Panc1 (cell line): ENCODE results near the gene SWAP70. TPM values are rescaled to one million over a fixed set of nuclear protein-coding genes. Genes with fewer than 3 reads are reported as not detected.

ENCODE experiments used
- ATAC-seq: fragments of 200-7000 bp; cut with Tn5 transposase; 2 replicates; pipeline ENCODE4 v1.9.1; 2020; ENCODE audit warnings: mild to moderate bottlenecking, moderate library complexity
- BruUV-seq: library from RNA; stranded (reverse); fragments of 400-500 nt; replicated peaks from 2 replicates; lab custom pipeline; 2021; lab: Mats Ljungman, UMichigan
- CTCF ChIA-PET: fragments of 300-600 bp; sonication (Branson Sonifier 250); formaldehyde crosslinking; loops from one replicate; lab custom pipeline; 2022; ENCODE audit warnings: antibody characterized with exemption; lab: Charles Lee
- POLR2A ChIA-PET: fragments of 300-600 bp; sonication (Branson Sonifier 250); formaldehyde crosslinking; loops from one replicate; lab custom pipeline; 2022; ENCODE audit warnings: antibody characterized with exemption; lab: Charles Lee
- DNase-seq: peaks from one replicate; pipeline ENCODE4 v3.0.0-alpha.2; 2010; ENCODE audit warnings: low read depth, low spot score
- H3K27ac ChIP-seq: 2 replicates; pipeline ENCODE4 v1.5.1; 2011; ENCODE audit warnings: mild to moderate bottlenecking, low read length, inconsistent platforms
- H3K27me3 ChIP-seq: fragments of 200-500 bp; sonication (Bioruptor generic); 2 replicates; pipeline ENCODE4 v1.6.0; 2014; ENCODE audit warnings: low read length, inconsistent platforms; ENCODE audit not compliant: control insufficient read depth, insufficient read depth
- H3K36me3 ChIP-seq: fragments of 200-500 bp; sonication (Bioruptor generic); 2 replicates; pipeline ENCODE4 v1.5.1; 2014; ENCODE audit warnings: inconsistent platforms, mild to moderate bottlenecking, low read length, moderate library complexity; ENCODE audit not compliant: control insufficient read depth, insufficient read depth
- H3K4me1 ChIP-seq: 2 replicates; pipeline ENCODE4 v1.5.1; 2011; ENCODE audit warnings: inconsistent platforms, mild to moderate bottlenecking, low read length, moderate library complexity; ENCODE audit not compliant: control insufficient read depth, insufficient read depth
- H3K4me3 ChIP-seq, 2 experiments: 2 replicates each; pipeline ENCODE4 v1.5.1; 2011 to 2012; ENCODE audit warnings: low read depth in 2 of 2, low read length in 2 of 2, mild to moderate bottlenecking in 2 of 2, inconsistent platforms in 1 of 2, moderate library complexity in 1 of 2
- H3K9me3 ChIP-seq: fragments of 200-500 bp; sonication (Bioruptor generic); 2 replicates; pipeline ENCODE4 v1.5.1; 2014; ENCODE audit warnings: low read depth, mild to moderate bottlenecking, inconsistent platforms, low read length, moderate library complexity; ENCODE audit not compliant: control insufficient read depth, insufficient read depth
- POLR2AphosphoS5 ChIP-seq: IDR thresholded peaks from 2 replicates; pipeline ENCODE4 v1.6.1; 2012; ENCODE audit warnings: mild to moderate bottlenecking, low read depth, low read length, moderate library complexity
- SIN3A ChIP-seq: IDR thresholded peaks from 2 replicates; pipeline ENCODE4 v1.6.1; 2012; ENCODE audit warnings: low read depth, mild to moderate bottlenecking, low read length, moderate library complexity, borderline replicate concordance; ENCODE audit not compliant: insufficient read depth
- TCF7L2 ChIP-seq: IDR thresholded peaks from 2 replicates; pipeline ENCODE4 v1.6.1; 2011; ENCODE audit warnings: mild to moderate bottlenecking, low read depth, low read length, inconsistent platforms
- in situ Hi-C: cut with HindIII; loops from 2 replicates; pipeline ENCODE4 v1.10.0; 2016; ENCODE audit warnings: low sequenced_read_pairs, low pct_unique_long_range_greater_than_20kb
- intact Hi-C: fragments of 100-400 bp; cut with micrococcal nuclease; formaldehyde crosslinking; loops from one replicate; pipeline ENCODE4 v1.10.0; 2022; ENCODE audit not compliant: unreplicated experiment
- total RNA-seq: library from RNA; stranded (reverse); gene quantifications from one replicate; pipeline ENCODE4 v1.2.1, GENCODE V29; 2021; ENCODE audit not compliant: unreplicated experiment
- TF ChIP-seq, protein P1 (sequence below): fragments of 450-650 bp; IDR thresholded peaks from 2 replicates; pipeline ENCODE4 v1.5.1; 2017; ENCODE audit warnings: mild to moderate bottlenecking
- TF ChIP-seq, protein P2 (sequence below), 2 experiments: IDR thresholded peaks; 2 replicates each; pipeline ENCODE4 v1.6.1; 2011 to 2012; ENCODE audit warnings: low read depth in 2 of 2, control low read depth in 1 of 2, low read length in 1 of 2, mild to moderate bottlenecking in 1 of 2, moderate library complexity in 1 of 2; ENCODE audit not compliant: insufficient read depth in 1 of 2

SWAP70 gene
- total RNA-seq, 1 experiment from 2014 or later: 96.0 TPM

DNA sequence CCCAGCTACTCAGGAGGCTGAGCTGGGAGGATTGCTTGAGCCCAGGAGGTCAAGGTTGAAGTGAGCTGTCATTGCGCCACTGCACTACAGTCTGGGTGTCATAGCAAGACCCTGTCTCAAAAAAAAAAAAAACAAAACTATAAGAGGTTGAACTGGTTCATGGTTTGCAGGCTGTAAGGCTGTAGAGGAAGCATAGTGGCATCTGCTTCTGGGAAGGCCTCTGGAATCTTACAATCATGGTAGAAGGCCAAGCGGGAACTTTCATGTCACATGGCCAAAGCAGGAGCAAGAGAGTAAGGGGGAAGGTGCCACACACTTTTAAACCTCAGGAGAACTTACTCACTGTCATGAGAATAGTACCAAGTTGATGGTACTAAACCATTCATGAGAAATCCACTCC is 109.6 kb downstream of the SWAP70 start:
- ATAC-seq (no peak), DNase-seq (no peak)
- in situ Hi-C loops (no loop called here), intact Hi-C loops (no loop called here)
- Histone ChIP-seq H3K27me3 (no peaks in the 10 kb centered on the region), H3K36me3 (no peaks in the 10 kb centered on the region), H3K4me1 (peaks cover 35% of the 10 kb centered on the region), H3K27ac (peak overlapping the region; percentile 88; the same call in 1 of the 2 replicates), H3K4me3 (no peak overlapping the region), H3K9me3 (no peaks in the 10 kb centered on the region)
- no TSS peak for BruUV-seq
- CTCF ChIA-PET: interaction anchor here (0.6 to 0.8 kb wide), 2 partner anchors 54 to 412 kb away, joined by 5 to 8 read pairs; no protein-coding TSS in a partner anchor
- no peak for TF ChIP-seq POLR2AphosphoS5
- TF ChIP-seq, protein P1, sequence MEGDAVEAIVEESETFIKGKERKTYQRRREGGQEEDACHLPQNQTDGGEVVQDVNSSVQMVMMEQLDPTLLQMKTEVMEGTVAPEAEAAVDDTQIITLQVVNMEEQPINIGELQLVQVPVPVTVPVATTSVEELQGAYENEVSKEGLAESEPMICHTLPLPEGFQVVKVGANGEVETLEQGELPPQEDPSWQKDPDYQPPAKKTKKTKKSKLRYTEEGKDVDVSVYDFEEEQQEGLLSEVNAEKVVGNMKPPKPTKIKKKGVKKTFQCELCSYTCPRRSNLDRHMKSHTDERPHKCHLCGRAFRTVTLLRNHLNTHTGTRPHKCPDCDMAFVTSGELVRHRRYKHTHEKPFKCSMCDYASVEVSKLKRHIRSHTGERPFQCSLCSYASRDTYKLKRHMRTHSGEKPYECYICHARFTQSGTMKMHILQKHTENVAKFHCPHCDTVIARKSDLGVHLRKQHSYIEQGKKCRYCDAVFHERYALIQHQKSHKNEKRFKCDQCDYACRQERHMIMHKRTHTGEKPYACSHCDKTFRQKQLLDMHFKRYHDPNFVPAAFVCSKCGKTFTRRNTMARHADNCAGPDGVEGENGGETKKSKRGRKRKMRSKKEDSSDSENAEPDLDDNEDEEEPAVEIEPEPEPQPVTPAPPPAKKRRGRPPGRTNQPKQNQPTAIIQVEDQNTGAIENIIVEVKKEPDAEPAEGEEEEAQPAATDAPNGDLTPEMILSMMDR: no peak
- no peak for TF ChIP-seq SIN3A
- no peak for TF ChIP-seq TCF7L2
- TF ChIP-seq, protein P2, sequence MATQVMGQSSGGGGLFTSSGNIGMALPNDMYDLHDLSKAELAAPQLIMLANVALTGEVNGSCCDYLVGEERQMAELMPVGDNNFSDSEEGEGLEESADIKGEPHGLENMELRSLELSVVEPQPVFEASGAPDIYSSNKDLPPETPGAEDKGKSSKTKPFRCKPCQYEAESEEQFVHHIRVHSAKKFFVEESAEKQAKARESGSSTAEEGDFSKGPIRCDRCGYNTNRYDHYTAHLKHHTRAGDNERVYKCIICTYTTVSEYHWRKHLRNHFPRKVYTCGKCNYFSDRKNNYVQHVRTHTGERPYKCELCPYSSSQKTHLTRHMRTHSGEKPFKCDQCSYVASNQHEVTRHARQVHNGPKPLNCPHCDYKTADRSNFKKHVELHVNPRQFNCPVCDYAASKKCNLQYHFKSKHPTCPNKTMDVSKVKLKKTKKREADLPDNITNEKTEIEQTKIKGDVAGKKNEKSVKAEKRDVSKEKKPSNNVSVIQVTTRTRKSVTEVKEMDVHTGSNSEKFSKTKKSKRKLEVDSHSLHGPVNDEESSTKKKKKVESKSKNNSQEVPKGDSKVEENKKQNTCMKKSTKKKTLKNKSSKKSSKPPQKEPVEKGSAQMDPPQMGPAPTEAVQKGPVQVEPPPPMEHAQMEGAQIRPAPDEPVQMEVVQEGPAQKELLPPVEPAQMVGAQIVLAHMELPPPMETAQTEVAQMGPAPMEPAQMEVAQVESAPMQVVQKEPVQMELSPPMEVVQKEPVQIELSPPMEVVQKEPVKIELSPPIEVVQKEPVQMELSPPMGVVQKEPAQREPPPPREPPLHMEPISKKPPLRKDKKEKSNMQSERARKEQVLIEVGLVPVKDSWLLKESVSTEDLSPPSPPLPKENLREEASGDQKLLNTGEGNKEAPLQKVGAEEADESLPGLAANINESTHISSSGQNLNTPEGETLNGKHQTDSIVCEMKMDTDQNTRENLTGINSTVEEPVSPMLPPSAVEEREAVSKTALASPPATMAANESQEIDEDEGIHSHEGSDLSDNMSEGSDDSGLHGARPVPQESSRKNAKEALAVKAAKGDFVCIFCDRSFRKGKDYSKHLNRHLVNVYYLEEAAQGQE (IDR thresholded peaks at IDR 0.05; ENCODE audit: insufficient read depth in 1 of 2, low read depth in 2 of 2, low read length in 1 of 2): no peak
- POLR2A ChIA-PET: no interaction called here

DNA sequence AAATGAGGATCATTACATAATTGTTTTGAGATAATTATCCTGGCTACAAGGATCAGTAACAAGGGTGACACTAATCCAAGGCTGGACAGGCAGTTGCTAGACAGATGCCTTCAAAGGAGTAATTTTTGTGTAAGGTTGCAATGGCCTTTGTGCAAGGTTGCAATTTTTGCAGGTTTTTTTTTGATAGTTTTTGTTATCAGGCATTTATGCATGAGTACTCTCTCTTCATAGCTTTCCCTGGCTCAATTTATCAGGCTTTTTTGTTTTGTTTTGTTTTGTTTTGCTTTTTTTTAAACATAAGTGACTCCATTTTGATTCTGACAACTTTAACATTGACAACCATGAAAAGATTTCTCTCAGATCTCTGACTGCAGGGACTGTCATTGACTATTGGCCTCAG is 110.2 kb downstream of the SWAP70 start:
- ChIA-PET CTCF (interaction anchor here (0.6 to 0.8 kb wide), 2 partner anchors 53 to 412 kb away, joined by 5 to 8 read pairs; no protein-coding TSS in a partner anchor), POLR2A (no interaction called here)
- Histone ChIP-seq H3K4me1 (peaks cover 35% of the 10 kb centered on the region), H3K36me3 (peaks cover 2% of the 10 kb centered on the region), H3K27me3 (no peaks in the 10 kb centered on the region), H3K9me3 (no peaks in the 10 kb centered on the region), H3K4me3 (no peak overlapping the region), H3K27ac (peak overlapping the region; percentile 88)
- DNase-seq (no peak), ATAC-seq (no peak)
- TF ChIP-seq POLR2AphosphoS5 (0 out of 2 replicates have a peak, but pooled peaks have one; percentile 8), TCF7L2 (no peak), SIN3A (no peak)
- TF ChIP-seq, protein P1: no peak
- TF ChIP-seq, protein P2 (IDR thresholded peaks at IDR 0.05; ENCODE audit: insufficient read depth in 1 of 2, low read depth in 2 of 2, low read length in 1 of 2): no peak
- intact Hi-C loops: no loop called here
- in situ Hi-C loops: no loop called here
- no TSS peak for BruUV-seq
